ENCODE results near the gene NLRP14. TPM values are rescaled to one million over a fixed set of nuclear protein-coding genes. Genes with fewer than 3 reads are reported as not detected.

Gene NLRP14
- total RNA-seq (2014; rRNA removed; shearing (Covaris generic)), result 0.08 TPM in 2 replicates
- not detected in 2 replicates for polyA plus RNA-seq (2015; cell fraction: cytosol; rRNA removed)
- polyA plus RNA-seq (2015; cell fraction: nucleus; rRNA removed), result not detected in 2 replicates

- in situ Hi-C loops (cut with HindIII; ENCODE audit: low pct_unique_long_range_greater_than_20kb, low sequenced_read_pairs), result no loop called here
Observed at GRCh38 chr11:7020183-7020917, at the start of gene NLRP14, which contains the start of gene ZNF214. NLRP14 (plus strand) TSS chr11:7020479; CDS start chr11:7038587, 18,108 bp downstream. ZNF214 (minus strand) TSS chr11:7020346; CDS start chr11:7002835, 17,511 bp downstream.

GRCh38 chr11:6979365-6979764 lies 40.9 kb upstream of the NLRP14 start:
- in situ Hi-C loops (cut with HindIII; ENCODE audit: low pct_unique_long_range_greater_than_20kb, low sequenced_read_pairs), result no loop called here
- DNase-seq (ENCODE audit: low read depth, low spot score), result no peak

More at GRCh38 chr11:7020183-7020917, at the start of gene NLRP14, which contains the start of gene ZNF214:
- DNase-seq (ENCODE audit: low read depth, low spot score), result peak; percentile 93

GRCh38 chr11:6986487-6986886 lies 33.8 kb upstream of the NLRP14 start:
- in situ Hi-C loops (cut with HindIII; ENCODE audit: low pct_unique_long_range_greater_than_20kb, low sequenced_read_pairs), result no loop called here
- DNase-seq (ENCODE audit: low read depth, low spot score), result no peak

GRCh38 chr11:6988506-6988905 lies 31.8 kb upstream of the NLRP14 start:
- in situ Hi-C loops (cut with HindIII; ENCODE audit: low pct_unique_long_range_greater_than_20kb, low sequenced_read_pairs), result no loop called here
- no peak for DNase-seq (ENCODE audit: low read depth, low spot score)

- DNase-seq (ENCODE audit: low read depth, low spot score), result no peak
- in situ Hi-C loops (cut with HindIII; ENCODE audit: low pct_unique_long_range_greater_than_20kb, low sequenced_read_pairs), result no loop called here
Observed at GRCh38 chr11:6991227-6991626, 29.1 kb upstream of the NLRP14 start.

- no peak for DNase-seq (ENCODE audit: low read depth, low spot score)
- in situ Hi-C loops (cut with HindIII; ENCODE audit: low pct_unique_long_range_greater_than_20kb, low sequenced_read_pairs), result no loop called here
Observed at GRCh38 chr11:6992026-6992425, 28.3 kb upstream of the NLRP14 start.

GRCh38 chr11:6992457-6993417 lies 27.5 kb upstream of the NLRP14 start:
- in situ Hi-C loops (cut with HindIII; ENCODE audit: low pct_unique_long_range_greater_than_20kb, low sequenced_read_pairs), result no loop called here
- no peak for DNase-seq (ENCODE audit: low read depth, low spot score)

- in situ Hi-C loops (cut with HindIII; ENCODE audit: low pct_unique_long_range_greater_than_20kb, low sequenced_read_pairs), result no loop called here
- DNase-seq (ENCODE audit: low read depth, low spot score), result no peak
Observed at GRCh38 chr11:6995703-6996102, 24.6 kb upstream of the NLRP14 start.

- DNase-seq (ENCODE audit: low read depth, low spot score), result peak; percentile 12
- in situ Hi-C loops (cut with HindIII; ENCODE audit: low pct_unique_long_range_greater_than_20kb, low sequenced_read_pairs), result no loop called here
Observed at GRCh38 chr11:7004482-7004881, 15.8 kb upstream of the NLRP14 start.

- DNase-seq (ENCODE audit: low read depth, low spot score), result no peak
- in situ Hi-C loops (cut with HindIII; ENCODE audit: low pct_unique_long_range_greater_than_20kb, low sequenced_read_pairs), result no loop called here
Observed at GRCh38 chr11:7014118-7014517, 6.2 kb upstream of the NLRP14 start.

GRCh38 chr11:7016011-7016410 lies 4.3 kb upstream of the NLRP14 start:
- no peak for DNase-seq (ENCODE audit: low read depth, low spot score)
- in situ Hi-C loops (cut with HindIII; ENCODE audit: low pct_unique_long_range_greater_than_20kb, low sequenced_read_pairs), result no loop called here

GRCh38 chr11:7019500-7020182 lies 638 bp upstream of the NLRP14 start:
- DNase-seq (ENCODE audit: low read depth, low spot score), result peak; percentile 0
- in situ Hi-C loops (cut with HindIII; ENCODE audit: low pct_unique_long_range_greater_than_20kb, low sequenced_read_pairs), result no loop called here

- DNase-seq (ENCODE audit: low read depth, low spot score), result no peak
- in situ Hi-C loops (cut with HindIII; ENCODE audit: low pct_unique_long_range_greater_than_20kb, low sequenced_read_pairs), result no loop called here
Observed at GRCh38 chr11:7021318-7021717, 1.0 kb downstream of the NLRP14 start.

GRCh38 chr11:7028141-7028540 lies 7.9 kb downstream of the NLRP14 start:
- in situ Hi-C loops (cut with HindIII; ENCODE audit: low pct_unique_long_range_greater_than_20kb, low sequenced_read_pairs), result no loop called here
- no peak for DNase-seq (ENCODE audit: low read depth, low spot score)

GRCh38 chr11:7030836-7031235 lies 10.6 kb downstream of the NLRP14 start:
- DNase-seq (ENCODE audit: low read depth, low spot score), result no peak
- in situ Hi-C loops (cut with HindIII; ENCODE audit: low pct_unique_long_range_greater_than_20kb, low sequenced_read_pairs), result no loop called here

GRCh38 chr11:7031471-7031871 lies 11.2 kb downstream of the NLRP14 start:
- in situ Hi-C loops (cut with HindIII; ENCODE audit: low pct_unique_long_range_greater_than_20kb, low sequenced_read_pairs), result no loop called here
- no peak for DNase-seq (ENCODE audit: low read depth, low spot score)

GRCh38 chr11:7032692-7033091 lies 12.4 kb downstream of the NLRP14 start:
- in situ Hi-C loops (cut with HindIII; ENCODE audit: low pct_unique_long_range_greater_than_20kb, low sequenced_read_pairs), result no loop called here
- no peak for DNase-seq (ENCODE audit: low read depth, low spot score)

- in situ Hi-C loops (cut with HindIII; ENCODE audit: low pct_unique_long_range_greater_than_20kb, low sequenced_read_pairs), result no loop called here
- no peak for DNase-seq (ENCODE audit: low read depth, low spot score)
Observed at GRCh38 chr11:7034019-7034418, 13.7 kb downstream of the NLRP14 start.
